Prostate gland (tissue), 2 donors: ENCODE results near the gene BEAN1. TPM values are rescaled to one million over a fixed set of nuclear protein-coding genes. Genes with fewer than 3 reads are reported as not detected.

Source experiments
- DNase-seq: peaks from one replicate; pipeline ENCODE4 v3.0.0-alpha.2; 2019; ENCODE audit warnings: low spot score
- H3K27ac ChIP-seq, 2 donors: fragments of 200-600 bp; sonication (generic); 2 replicates each; pipeline ENCODE4 v1.5.1; 2017 to 2019
- H3K27me3 ChIP-seq: fragments of 200-600 bp; sonication (generic); replicated peaks from 2 replicates; pipeline ENCODE4 v1.5.1; 2019; ENCODE audit not compliant: insufficient read depth
- H3K36me3 ChIP-seq, 2 donors: fragments of 200-600 bp; sonication (generic); 1 replicate in 1 of 2; 2 replicates in 1 of 2; pipeline versions ENCODE4 v1.5.1 to v1.8.1; 2017 to 2019
- H3K4me1 ChIP-seq: fragments of 200-600 bp; sonication (generic); replicated peaks from 2 replicates; pipeline ENCODE4 v1.5.1; 2019
- H3K4me3 ChIP-seq, 2 donors: fragments of 200-600 bp; sonication (generic); 2 replicates each; pipeline ENCODE4 v1.5.1; 2017 to 2019
- H3K9me3 ChIP-seq: fragments of 200-600 bp; sonication (generic); 2 replicates; pipeline ENCODE4 v1.5.1; 2017
- POLR2A ChIP-seq: fragments of 450-650 bp; IDR thresholded peaks from one replicate; pipeline ENCODE4 v1.6.1; 2016; ENCODE audit warnings: antibody characterized with exemption, mild to moderate bottlenecking
- POLR2AphosphoS5 ChIP-seq: sonication (generic); formaldehyde crosslinking; IDR thresholded peaks from one replicate; pipeline ENCODE4 v1.6.1; 2017; ENCODE audit warnings: antibody characterized with exemption
- WGBS: methylation state at CpG from one replicate; pipeline ENCODE4 v1.1.5; 2018; 5-methylcytosine and 5-hydroxymethylcytosine counted together
- intact Hi-C: fragments of 100-400 bp; cut with DNase I; formaldehyde crosslinking; loops from one replicate; pipeline ENCODE4 v1.14.2; 2022
- total RNA-seq, 2 donors: library from RNA; depleted of rRNA; stranded (reverse); fragments of >200 nt; gene quantifications; one replicate each; pipeline ENCODE4 v1.1.0, GENCODE V29; 2016
- TF ChIP-seq, protein P1 (sequence below), 4 experiments: fragments of 200-600 bp in 2 of 4; fragments of 450-650 bp in 2 of 4; sonication (generic) in 2 of 4; IDR thresholded peaks; 1 replicate in 3 of 4; 2 replicates in 1 of 4; pipeline ENCODE4 v1.5.1; 2016 to 2019; ENCODE audit warnings: antibody characterized with exemption in 4 of 4, mild to moderate bottlenecking in 2 of 4, moderate library complexity in 2 of 4

The BEAN1 gene
- total RNA-seq, 2 donors from 2014 or later = 0.14 to 0.51 TPM

DNA sequence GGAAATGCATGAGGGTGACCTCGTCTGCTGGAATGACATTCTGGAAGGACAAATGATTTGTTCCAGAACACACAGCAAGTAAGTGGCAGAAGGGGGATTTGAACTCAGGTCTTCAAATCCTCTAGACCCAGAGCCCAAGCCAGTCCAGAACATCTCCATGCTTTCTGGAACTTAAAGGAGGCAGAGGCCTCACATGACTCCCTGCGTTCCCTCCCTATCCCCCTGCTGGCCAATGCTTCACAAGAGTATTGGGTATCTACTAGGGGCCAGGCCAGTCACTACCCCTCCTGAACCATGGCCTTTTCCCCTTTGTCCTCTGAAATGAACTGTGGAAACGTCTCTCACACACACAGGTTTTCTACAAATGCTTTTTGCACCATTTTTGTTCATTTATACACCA is 7.6 kb upstream of the BEAN1 start:
- H3K9me3 ChIP-seq = no peaks in the 10 kb centered on the region
- intact Hi-C loops = no loop called here
- no peak overlapping the region for H3K27ac ChIP-seq
- DNase-seq = no peak
- WGBS = 50% methylated on average over 3 of the region's 3 CpGs
- H3K4me3 ChIP-seq = no peak overlapping the region
- no peaks in the 10 kb centered on the region for H3K36me3 ChIP-seq
- H3K4me1 ChIP-seq = no peaks in the 10 kb centered on the region
- TF ChIP-seq, protein P1, sequence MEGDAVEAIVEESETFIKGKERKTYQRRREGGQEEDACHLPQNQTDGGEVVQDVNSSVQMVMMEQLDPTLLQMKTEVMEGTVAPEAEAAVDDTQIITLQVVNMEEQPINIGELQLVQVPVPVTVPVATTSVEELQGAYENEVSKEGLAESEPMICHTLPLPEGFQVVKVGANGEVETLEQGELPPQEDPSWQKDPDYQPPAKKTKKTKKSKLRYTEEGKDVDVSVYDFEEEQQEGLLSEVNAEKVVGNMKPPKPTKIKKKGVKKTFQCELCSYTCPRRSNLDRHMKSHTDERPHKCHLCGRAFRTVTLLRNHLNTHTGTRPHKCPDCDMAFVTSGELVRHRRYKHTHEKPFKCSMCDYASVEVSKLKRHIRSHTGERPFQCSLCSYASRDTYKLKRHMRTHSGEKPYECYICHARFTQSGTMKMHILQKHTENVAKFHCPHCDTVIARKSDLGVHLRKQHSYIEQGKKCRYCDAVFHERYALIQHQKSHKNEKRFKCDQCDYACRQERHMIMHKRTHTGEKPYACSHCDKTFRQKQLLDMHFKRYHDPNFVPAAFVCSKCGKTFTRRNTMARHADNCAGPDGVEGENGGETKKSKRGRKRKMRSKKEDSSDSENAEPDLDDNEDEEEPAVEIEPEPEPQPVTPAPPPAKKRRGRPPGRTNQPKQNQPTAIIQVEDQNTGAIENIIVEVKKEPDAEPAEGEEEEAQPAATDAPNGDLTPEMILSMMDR (IDR thresholded peaks at IDR 0.05) = no peak
- TF ChIP-seq POLR2A (no peak), POLR2AphosphoS5 (no peak)
- no peaks in the 10 kb centered on the region for H3K27me3 ChIP-seq

DNA sequence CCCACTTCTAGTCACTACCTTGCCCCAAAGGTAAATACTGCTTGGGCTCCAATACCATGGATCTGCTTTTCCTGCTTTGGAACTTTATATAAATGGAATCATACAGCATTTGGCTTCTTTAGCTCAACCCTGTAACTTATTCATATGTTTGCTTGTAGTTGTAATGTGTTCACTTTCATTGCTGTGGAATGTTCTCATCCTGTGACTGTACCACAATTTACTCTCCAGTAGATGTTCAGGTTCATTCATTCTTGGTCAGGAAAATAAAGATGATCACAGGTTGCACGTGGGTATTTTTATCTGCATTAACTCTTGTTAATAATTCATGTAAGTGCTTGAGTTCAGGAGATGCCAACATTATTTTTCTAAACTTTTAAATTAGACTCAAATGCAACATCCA is 6.7 kb upstream of the BEAN1 start:
- Histone ChIP-seq H3K36me3 (no peaks in the 10 kb centered on the region), H3K9me3 (no peaks in the 10 kb centered on the region), H3K27ac (no peak overlapping the region), H3K4me3 (no peak overlapping the region), H3K4me1 (no peaks in the 10 kb centered on the region), H3K27me3 (no peaks in the 10 kb centered on the region)
- no peak for DNase-seq
- intact Hi-C loops = no loop called here
- no peak for TF ChIP-seq POLR2AphosphoS5
- no peak for TF ChIP-seq POLR2A
- TF ChIP-seq, protein P1 (IDR thresholded peaks at IDR 0.05) = no peak
- WGBS = 32% methylated on average over 1 of the region's 1 CpG

DNA sequence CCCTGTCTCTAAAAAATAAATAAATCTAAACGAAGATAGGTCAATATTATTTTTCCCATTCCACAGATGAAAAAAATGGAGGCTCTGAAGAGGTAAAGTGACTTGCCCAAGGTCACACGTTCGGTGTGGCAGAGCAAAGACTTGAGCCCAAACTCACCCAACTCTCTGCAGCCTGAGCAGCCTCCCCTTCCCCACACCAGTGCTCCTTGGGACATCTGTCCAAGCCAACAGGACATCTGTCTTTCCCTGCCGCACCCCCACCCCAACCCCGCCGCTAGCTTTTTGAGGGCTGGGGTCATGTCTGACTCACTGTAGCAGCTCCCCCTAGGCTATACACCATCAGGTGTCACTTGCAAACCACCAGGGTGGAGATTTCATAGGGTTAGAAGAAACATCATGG is 5.2 kb upstream of the BEAN1 start:
- no peaks in the 10 kb centered on the region for H3K27me3 ChIP-seq
- no peak overlapping the region for H3K4me3 ChIP-seq
- TF ChIP-seq, protein P1 (IDR thresholded peaks at IDR 0.05) = no peak
- TF ChIP-seq POLR2AphosphoS5 (no peak), POLR2A (no peak)
- no peaks in the 10 kb centered on the region for H3K9me3 ChIP-seq
- no peaks in the 10 kb centered on the region for H3K4me1 ChIP-seq
- intact Hi-C loops = no loop called here
- 77% methylated on average over 6 of the region's 6 CpGs for WGBS
- no peak for DNase-seq
- H3K36me3 ChIP-seq = no peaks in the 10 kb centered on the region
- H3K27ac ChIP-seq = no peak overlapping the region

DNA sequence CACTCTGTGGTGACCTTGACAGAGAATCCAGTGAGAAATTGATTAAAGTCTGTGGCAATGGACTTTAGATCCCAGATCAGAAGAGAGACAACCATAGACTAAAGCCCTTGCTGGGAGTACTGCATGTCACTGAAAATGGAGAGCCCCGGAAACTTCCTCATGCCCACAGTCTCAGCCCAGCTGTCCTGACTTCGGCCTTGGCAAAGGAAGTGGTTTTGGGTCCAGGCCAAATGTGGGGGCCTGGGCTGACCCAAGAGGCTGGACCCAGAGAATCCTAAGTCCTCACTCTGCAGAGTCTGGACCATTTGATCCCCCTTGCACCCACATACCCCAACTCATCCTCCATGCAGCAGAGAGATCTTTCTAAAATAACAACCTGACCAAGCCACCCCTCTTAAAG is 4.7 kb upstream of the BEAN1 start:
- no peaks in the 10 kb centered on the region for H3K9me3 ChIP-seq
- no peak for TF ChIP-seq POLR2AphosphoS5
- TF ChIP-seq, protein P1 (IDR thresholded peaks at IDR 0.05) = no peak
- TF ChIP-seq POLR2A = no peak
- H3K36me3 ChIP-seq = no peaks in the 10 kb centered on the region
- 88% methylated on average over 2 of the region's 2 CpGs for WGBS
- intact Hi-C loops = no loop called here
- no peak overlapping the region for H3K4me3 ChIP-seq
- no peaks in the 10 kb centered on the region for H3K27me3 ChIP-seq
- H3K4me1 ChIP-seq = no peaks in the 10 kb centered on the region
- no peak overlapping the region for H3K27ac ChIP-seq
- no peak for DNase-seq

DNA sequence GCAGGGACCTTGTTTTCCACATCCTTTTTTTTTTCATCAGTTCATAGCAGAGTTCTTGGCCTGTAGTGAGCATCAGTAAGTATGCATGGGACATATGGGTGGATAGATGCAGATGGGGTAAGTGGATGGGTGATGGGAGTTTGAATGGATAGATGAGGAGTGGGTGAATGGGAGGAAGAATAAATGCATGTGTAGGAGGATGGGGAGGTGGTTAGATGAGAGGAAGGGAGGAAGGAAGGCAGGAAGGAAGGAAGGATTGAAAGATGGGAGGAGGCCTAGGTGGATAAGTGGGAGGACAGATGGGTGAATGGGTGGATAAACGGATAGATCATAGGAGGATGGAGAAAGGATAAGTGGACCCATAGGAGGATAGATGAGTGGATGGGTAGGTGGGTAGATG is 3.9 kb upstream of the BEAN1 start:
- Histone ChIP-seq H3K36me3 (no peaks in the 10 kb centered on the region), H3K27me3 (no peaks in the 10 kb centered on the region), H3K9me3 (no peaks in the 10 kb centered on the region), H3K4me1 (no peaks in the 10 kb centered on the region), H3K4me3 (no peak overlapping the region), H3K27ac (no peak overlapping the region)
- no peak for DNase-seq
- WGBS = 89% methylated on average over 1 of the region's 1 CpG
- intact Hi-C loops = no loop called here
- no peak for TF ChIP-seq POLR2A
- TF ChIP-seq POLR2AphosphoS5 = no peak
- TF ChIP-seq, protein P1 (IDR thresholded peaks at IDR 0.05) = no peak
